ENCODE measurements around the gene ANKAR.
"Not testable (repeated sequence)": the region's sequence is repeated elsewhere in the genome, so short reads cannot be mapped to it uniquely, and the experiment has no call there.

Gene ANKAR

DNA sequence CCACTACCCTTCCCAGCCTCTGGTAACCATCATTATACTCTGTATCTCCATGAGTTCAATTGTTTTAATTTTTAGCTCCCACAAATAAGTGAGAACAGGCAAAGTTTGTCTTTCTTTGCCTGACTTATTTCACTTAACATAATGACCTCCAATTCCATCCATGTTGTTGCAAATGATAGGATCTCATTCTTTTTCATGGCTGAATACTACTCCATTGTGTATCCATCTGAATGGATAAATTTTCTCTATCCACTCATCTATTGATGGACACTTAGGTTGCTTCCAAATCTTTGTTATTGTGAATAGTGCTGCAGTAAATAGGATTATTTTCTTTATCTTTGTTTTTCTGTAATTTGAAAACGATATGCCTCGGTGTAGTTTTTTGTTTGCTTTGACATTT lies 26.2 kb downstream of the ANKAR start:
- no peaks in the 10 kb centered on the region for H3K4me1 ChIP-seq (ENCODE audit: control insufficient read depth in 1 of 2, insufficient read depth in 2 of 2, low read length in 2 of 2)
- no peaks in the 10 kb centered on the region for H3K36me3 ChIP-seq (ENCODE audit: control insufficient read depth in 1 of 2, insufficient read depth in 2 of 2, low read length in 2 of 2)
- no peak overlapping the region for H3K9ac ChIP-seq (ENCODE audit: low read depth in 1 of 2, low read length in 2 of 2)
- no peak overlapping the region for H3K27ac ChIP-seq (ENCODE audit: low read depth, low read length)
- H3K27me3 ChIP-seq (ENCODE audit: control insufficient read depth in 1 of 2, insufficient read depth in 2 of 2, low read length in 2 of 2) = no peaks in the 10 kb centered on the region
- no peak overlapping the region for H3K4me3 ChIP-seq (ENCODE audit: low read depth in 1 of 2, low read length in 2 of 2)
- H3K9me3 ChIP-seq (ENCODE audit: control insufficient read depth in 1 of 2, low read length in 2 of 2) = no peaks in the 10 kb centered on the region

DNA sequence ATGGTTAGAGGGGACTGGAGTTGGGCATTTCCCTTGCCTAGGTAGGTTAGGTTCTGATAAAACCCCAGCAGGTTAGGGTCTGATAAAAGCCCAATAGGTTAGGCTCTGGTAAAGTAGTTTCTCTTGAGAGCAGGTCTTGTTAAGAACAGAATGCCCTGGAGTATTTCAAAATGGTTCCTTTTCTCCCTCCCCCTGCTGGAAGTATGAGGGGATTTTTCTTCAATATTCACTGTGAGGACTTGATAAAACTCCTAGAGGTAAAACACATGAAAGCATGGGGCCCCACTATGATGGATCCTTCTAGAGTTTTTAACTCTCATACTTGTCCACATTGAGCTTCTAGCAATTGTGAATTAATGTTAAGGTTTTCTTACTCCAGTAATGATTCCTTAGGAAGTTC lies 27.6 kb downstream of the ANKAR start:
- no peak overlapping the region for H3K27ac ChIP-seq (ENCODE audit: low read depth, low read length)
- H3K27me3 ChIP-seq (ENCODE audit: control insufficient read depth in 1 of 2, insufficient read depth in 2 of 2, low read length in 2 of 2) = no peaks in the 10 kb centered on the region
- H3K9ac ChIP-seq (ENCODE audit: low read depth in 1 of 2, low read length in 2 of 2) = no peak overlapping the region
- peaks cover 0 to 4% of the 10 kb centered on the region in 2 donors for H3K36me3 ChIP-seq (ENCODE audit: control insufficient read depth in 1 of 2, insufficient read depth in 2 of 2, low read length in 2 of 2)
- no peaks in the 10 kb centered on the region for H3K9me3 ChIP-seq (ENCODE audit: control insufficient read depth in 1 of 2, low read length in 2 of 2)
- H3K4me1 ChIP-seq (ENCODE audit: control insufficient read depth in 1 of 2, insufficient read depth in 2 of 2, low read length in 2 of 2) = no peaks in the 10 kb centered on the region
- no peak overlapping the region for H3K4me3 ChIP-seq (ENCODE audit: low read depth in 1 of 2, low read length in 2 of 2)

DNA sequence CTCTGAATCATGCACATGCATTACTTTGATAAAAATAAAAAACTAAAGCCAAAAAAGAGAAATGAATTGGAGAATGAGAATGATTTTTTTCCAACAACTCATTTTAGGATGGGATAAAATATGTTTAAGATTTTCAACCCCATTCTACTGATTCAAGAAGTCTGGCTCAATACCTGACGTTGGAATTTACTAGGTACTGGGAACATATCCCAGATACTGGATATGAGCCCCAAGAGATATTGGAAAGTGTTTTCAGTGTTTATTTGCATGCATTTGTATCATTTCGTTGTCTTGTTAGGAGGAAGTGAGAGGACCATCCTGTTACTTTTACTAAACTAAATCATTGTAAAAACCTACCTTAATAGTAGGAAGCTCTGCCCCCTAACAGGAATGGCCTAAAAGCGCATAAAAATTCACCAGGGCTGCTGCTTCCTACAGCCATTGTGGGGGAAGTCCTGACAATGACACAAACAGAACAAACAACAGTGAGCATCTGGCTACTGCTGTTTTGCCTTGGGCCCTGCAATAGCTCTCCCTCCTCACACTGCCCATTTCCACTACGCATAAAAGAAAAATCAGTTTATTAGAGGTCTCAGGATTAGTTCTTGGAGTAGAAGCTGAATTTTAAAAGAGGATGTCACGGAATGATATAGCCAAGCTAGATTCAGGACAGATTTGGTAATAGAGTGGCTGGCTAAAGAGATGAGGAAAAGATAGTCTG lies 35.2 kb downstream of the ANKAR start:
- no peak overlapping the region for H3K4me3 ChIP-seq (ENCODE audit: low read depth in 1 of 2, low read length in 2 of 2)
- H3K27me3 ChIP-seq (ENCODE audit: control insufficient read depth in 1 of 2, insufficient read depth in 2 of 2, low read length in 2 of 2) = no peaks in the 10 kb centered on the region
- H3K27ac ChIP-seq (ENCODE audit: low read depth, low read length) = no peak overlapping the region
- H3K9me3 ChIP-seq (ENCODE audit: control insufficient read depth in 1 of 2, low read length in 2 of 2) = no peaks in the 10 kb centered on the region
- peaks cover 0 to 8% of the 10 kb centered on the region in 2 donors for H3K36me3 ChIP-seq (ENCODE audit: control insufficient read depth in 1 of 2, insufficient read depth in 2 of 2, low read length in 2 of 2)
- H3K4me1 ChIP-seq (ENCODE audit: control insufficient read depth in 1 of 2, insufficient read depth in 2 of 2, low read length in 2 of 2) = no peaks in the 10 kb centered on the region
- H3K9ac ChIP-seq (ENCODE audit: low read depth in 1 of 2, low read length in 2 of 2) = no peak overlapping the region

DNA sequence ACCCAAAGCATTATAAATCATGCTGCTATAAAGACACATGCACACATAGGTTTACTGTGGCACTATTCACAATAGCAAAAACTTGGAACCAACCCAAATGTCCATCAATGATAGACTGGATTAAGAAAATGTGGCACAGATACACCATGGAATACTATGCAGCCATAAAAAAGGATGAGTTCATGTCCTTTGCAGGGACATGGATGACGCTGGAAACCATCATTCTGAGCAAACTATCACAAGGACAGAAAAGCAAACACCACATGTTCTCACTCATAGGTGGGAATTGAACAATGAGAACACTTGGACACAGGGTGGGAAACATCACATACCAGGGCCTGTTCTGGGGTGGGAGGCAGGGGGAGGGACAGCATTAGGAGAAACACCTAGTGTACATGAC lies 43.1 kb downstream of the ANKAR start:
- not testable (repeated sequence) for H3K9me3 ChIP-seq (ENCODE audit: control insufficient read depth in 1 of 2, low read length in 2 of 2); H3K36me3 ChIP-seq (ENCODE audit: control insufficient read depth in 1 of 2, insufficient read depth in 2 of 2, low read length in 2 of 2); H3K27me3 ChIP-seq (ENCODE audit: control insufficient read depth in 1 of 2, insufficient read depth in 2 of 2, low read length in 2 of 2); H3K4me3 ChIP-seq (ENCODE audit: low read depth in 1 of 2, low read length in 2 of 2); H3K27ac ChIP-seq (ENCODE audit: low read depth, low read length); H3K4me1 ChIP-seq (ENCODE audit: control insufficient read depth in 1 of 2, insufficient read depth in 2 of 2, low read length in 2 of 2); H3K9ac ChIP-seq (ENCODE audit: low read depth in 1 of 2, low read length in 2 of 2)

GRCh38 chr2:189719571-189719970 lies 45.1 kb downstream of the ANKAR start:
- no peaks in the 10 kb centered on the region for H3K9me3 ChIP-seq (ENCODE audit: control insufficient read depth in 1 of 2, low read length in 2 of 2)
- no peaks in the 10 kb centered on the region for H3K27me3 ChIP-seq (ENCODE audit: control insufficient read depth in 1 of 2, insufficient read depth in 2 of 2, low read length in 2 of 2)
- H3K4me1 ChIP-seq (ENCODE audit: control insufficient read depth in 1 of 2, insufficient read depth in 2 of 2, low read length in 2 of 2) = no peaks in the 10 kb centered on the region
- no peaks in the 10 kb centered on the region for H3K36me3 ChIP-seq (ENCODE audit: control insufficient read depth in 1 of 2, insufficient read depth in 2 of 2, low read length in 2 of 2)
- no peak overlapping the region for H3K27ac ChIP-seq (ENCODE audit: low read depth, low read length)
- no peak overlapping the region for H3K9ac ChIP-seq (ENCODE audit: low read depth in 1 of 2, low read length in 2 of 2)
- H3K4me3 ChIP-seq (ENCODE audit: low read depth in 1 of 2, low read length in 2 of 2) = no peak overlapping the region

DNA sequence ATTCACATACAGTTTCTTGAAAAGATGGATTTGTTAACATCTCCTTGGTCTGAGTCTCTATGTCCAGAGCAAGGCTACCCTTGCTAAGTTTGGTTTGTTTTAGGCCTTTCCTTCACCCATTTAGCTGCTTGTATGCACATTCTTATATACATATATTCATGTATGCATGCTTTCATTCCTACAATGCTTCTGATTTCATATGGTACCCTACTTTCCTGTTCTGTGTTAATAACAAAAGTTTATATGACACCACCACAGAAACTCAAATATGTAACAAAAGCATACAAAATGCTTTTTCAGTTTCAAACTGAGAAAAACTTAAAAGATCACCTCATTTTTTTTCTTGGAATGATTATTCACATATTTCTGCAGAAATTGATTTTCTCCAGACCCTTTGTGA lies 48.7 kb downstream of the ANKAR start:
- Histone ChIP-seq H3K27ac (ENCODE audit: low read depth, low read length) (no peak overlapping the region), H3K9me3 (ENCODE audit: control insufficient read depth in 1 of 2, low read length in 2 of 2) (no peaks in the 10 kb centered on the region)

More for the DNA sequence above, 48.7 kb downstream of the ANKAR start:
- H3K36me3 ChIP-seq (ENCODE audit: control insufficient read depth in 1 of 2, insufficient read depth in 2 of 2, low read length in 2 of 2) = no peaks in the 10 kb centered on the region
- no peaks in the 10 kb centered on the region for H3K4me1 ChIP-seq (ENCODE audit: control insufficient read depth in 1 of 2, insufficient read depth in 2 of 2, low read length in 2 of 2)
- H3K4me3 ChIP-seq (ENCODE audit: low read depth in 1 of 2, low read length in 2 of 2) = no peak overlapping the region
- H3K27me3 ChIP-seq (ENCODE audit: control insufficient read depth in 1 of 2, insufficient read depth in 2 of 2, low read length in 2 of 2) = no peaks in the 10 kb centered on the region
- H3K9ac ChIP-seq (ENCODE audit: low read depth in 1 of 2, low read length in 2 of 2) = no peak overlapping the region
